Muscle of leg (tissue), 11 donors: ENCODE data around the gene SLC22A23. TPM values are rescaled to one million over a fixed set of nuclear protein-coding genes. Genes with fewer than 3 reads are reported as not detected.

Experiments used
- DNase-seq: peaks from one replicate; pipeline ENCODE4 v3.0.0; 2013
- H3K27ac ChIP-seq: one replicate; pipeline ENCODE4 v1.5.1; 2013; ENCODE audit warnings: mild to moderate bottlenecking, low read length, control low read depth
- H3K27me3 ChIP-seq: one replicate; pipeline ENCODE4 v1.6.1; 2013; ENCODE audit warnings: low read length; ENCODE audit not compliant: control insufficient read depth, insufficient read depth
- H3K36me3 ChIP-seq: one replicate; pipeline ENCODE4 v1.6.1; 2013; ENCODE audit warnings: low read length; ENCODE audit not compliant: control insufficient read depth, insufficient read depth
- H3K4me1 ChIP-seq: one replicate; pipeline ENCODE4 v1.6.1; 2013; ENCODE audit warnings: low read length; ENCODE audit not compliant: control insufficient read depth, insufficient read depth
- H3K4me3 ChIP-seq: one replicate; pipeline ENCODE4 v1.5.1; 2013; ENCODE audit warnings: low read length, control low read depth
- H3K9me3 ChIP-seq: replicated peaks from 2 replicates; pipeline ENCODE4 v1.6.1; 2013; ENCODE audit warnings: low read depth, low read length; ENCODE audit not compliant: control insufficient read depth
- WGBS: methylation state at CpG from one replicate; pipeline ENCODE4 v1.1.5; 2013; ENCODE audit warnings: missing lambda C conversion rate; ENCODE audit not compliant: insufficient coverage; 5-methylcytosine and 5-hydroxymethylcytosine counted together
- polyA plus RNA-seq, 8 donors: library from polyadenylated mRNA; unstranded; fragments of 120-200 nt; gene quantifications; one replicate each; pipeline versions ENCODE4 v1.2.1 to v1.2.3, GENCODE V29; 2013; ENCODE audit warnings: inconsistent platforms in 1 of 8, low replicate concordance in 1 of 8; ENCODE audit not compliant: insufficient read length in 8 of 8, insufficient read depth in 1 of 8
- total RNA-seq: library from RNA; stranded (reverse); fragments of 120-200 nt; gene quantifications from one replicate; pipeline ENCODE4 v1.2.4, GENCODE V29; 2013

Gene SLC22A23
- total and polyA plus RNA-seq, 9 donors, result 1.1 to 6.2 (median 2.7) TPM

DNA sequence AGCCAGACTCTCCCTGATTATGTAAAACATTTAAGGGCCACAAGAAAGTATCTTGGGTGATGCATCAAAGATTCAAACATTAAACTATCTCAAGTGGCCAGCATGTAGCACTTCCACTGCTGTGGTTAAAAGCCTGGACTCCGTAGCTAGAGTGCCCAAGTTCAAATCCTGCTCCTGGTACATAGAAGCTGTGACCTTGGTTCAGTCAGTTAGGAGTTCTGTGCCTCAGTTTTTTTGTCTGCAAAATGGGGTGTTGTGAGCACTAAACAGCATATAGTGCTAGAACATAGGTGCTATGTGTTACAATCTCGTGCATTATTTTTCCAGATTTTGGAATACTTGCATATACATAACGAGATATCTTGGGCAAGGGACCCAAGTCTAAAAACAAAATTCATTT is 129.4 kb downstream of the SLC22A23 start:
- H3K27me3 ChIP-seq, result peaks cover 5% of the 10 kb centered on the region
- no peak overlapping the region for H3K4me3 ChIP-seq
- H3K4me1 ChIP-seq, result peaks cover 39% of the 10 kb centered on the region
- no peak for DNase-seq
- no peak overlapping the region for H3K27ac ChIP-seq
- no CpG with 5 or more reads among the region's 3 CpGs for WGBS
- no peaks in the 10 kb centered on the region for H3K9me3 ChIP-seq
- no peaks in the 10 kb centered on the region for H3K36me3 ChIP-seq

DNA sequence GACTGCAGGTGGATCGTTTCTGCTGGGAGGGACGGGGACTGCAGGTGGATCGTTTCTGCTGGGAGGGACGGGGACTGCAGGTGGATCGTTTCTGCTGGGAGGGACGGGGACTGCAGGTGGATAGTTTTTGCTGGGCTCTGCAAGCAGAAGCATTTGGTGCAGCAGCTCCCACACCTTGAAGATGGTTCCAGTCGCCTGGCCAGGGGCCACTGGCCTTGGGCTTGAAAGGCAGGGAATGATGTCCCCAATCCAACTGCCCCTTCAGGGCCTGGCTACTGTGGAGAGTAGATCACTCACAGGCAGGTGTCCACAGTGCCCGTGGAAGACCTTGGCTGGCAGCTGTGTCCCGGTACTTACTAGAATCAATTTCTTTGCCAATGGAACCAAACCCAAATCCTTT is 129.9 kb downstream of the SLC22A23 start:
- peaks cover 6% of the 10 kb centered on the region for H3K27me3 ChIP-seq
- peaks cover 39% of the 10 kb centered on the region for H3K4me1 ChIP-seq
- H3K27ac ChIP-seq, result no peak overlapping the region
- no peaks in the 10 kb centered on the region for H3K36me3 ChIP-seq
- H3K4me3 ChIP-seq, result no peak overlapping the region
- no peaks in the 10 kb centered on the region for H3K9me3 ChIP-seq
- no peak for DNase-seq
- 60% methylated on average over 7 of the region's 9 CpGs for WGBS

DNA sequence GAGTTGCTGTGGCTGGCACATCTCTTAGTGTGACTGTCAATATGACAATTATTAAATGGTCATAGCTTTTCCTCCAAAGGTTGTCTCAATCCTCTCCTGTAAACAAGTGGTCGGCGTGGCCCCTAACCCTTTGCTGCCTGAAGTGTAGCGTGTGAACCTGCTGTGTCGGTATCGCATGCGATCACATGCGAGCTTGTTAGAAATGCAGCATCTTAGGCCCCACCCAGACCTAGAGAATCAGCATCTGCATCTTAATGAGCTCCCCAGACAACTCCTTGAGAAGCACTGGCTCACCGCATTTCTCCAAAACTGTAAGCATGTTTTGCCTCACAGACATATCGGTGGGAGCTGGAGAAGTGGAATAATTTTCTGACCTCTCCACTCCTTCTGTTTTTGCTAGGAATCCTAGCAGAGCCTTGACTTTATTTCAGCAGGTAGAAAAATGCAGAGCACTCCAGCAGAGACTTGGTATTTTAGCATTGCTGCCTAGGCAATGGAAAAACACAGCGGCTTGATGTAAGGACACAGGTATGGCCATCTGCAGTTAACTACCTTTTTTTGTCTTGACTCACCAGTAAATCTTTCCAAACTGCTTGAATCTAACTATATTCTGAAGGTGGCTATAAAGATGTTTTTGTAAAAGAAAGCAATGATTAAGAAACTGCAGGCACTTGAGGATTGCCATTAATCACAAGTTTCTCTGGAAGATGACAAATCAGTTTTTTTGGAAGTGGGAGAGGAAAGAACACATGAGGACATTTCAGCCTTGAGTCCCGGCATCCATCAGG is 130.5 kb downstream of the SLC22A23 start:
- Histone ChIP-seq H3K27ac (no peak overlapping the region), H3K9me3 (no peaks in the 10 kb centered on the region), H3K4me1 (peaks cover 34% of the 10 kb centered on the region), H3K27me3 (peaks cover 7% of the 10 kb centered on the region), H3K36me3 (no peaks in the 10 kb centered on the region), H3K4me3 (no peak overlapping the region)
- DNase-seq, result no peak
- 78% methylated on average over 8 of the region's 11 CpGs for WGBS

DNA sequence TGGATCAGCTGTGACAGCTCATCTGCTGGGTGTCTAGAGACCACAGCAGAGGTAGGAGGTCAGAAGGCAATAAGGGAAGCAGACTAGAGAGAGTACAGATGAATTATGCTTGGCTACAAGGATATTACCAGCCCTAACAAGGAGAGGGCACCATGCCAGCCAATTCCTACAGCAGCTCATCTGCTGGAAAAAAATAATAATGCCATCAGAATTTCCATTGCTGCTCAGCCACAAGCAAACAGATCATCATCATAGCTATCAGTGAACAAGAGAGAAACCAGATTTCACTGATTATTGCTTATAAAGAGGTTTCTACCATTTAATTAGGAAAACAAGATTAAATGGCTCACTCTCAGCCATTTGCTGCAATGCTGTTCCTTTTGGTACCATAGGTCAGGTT is 131.6 kb downstream of the SLC22A23 start:
- Histone ChIP-seq H3K4me3 (no peak overlapping the region), H3K9me3 (no peaks in the 10 kb centered on the region), H3K27ac (peak overlapping the region; percentile 73), H3K27me3 (peaks cover 7% of the 10 kb centered on the region), H3K36me3 (no peaks in the 10 kb centered on the region), H3K4me1 (peaks cover 32% of the 10 kb centered on the region)
- DNase-seq, result peak; percentile 79

DNA sequence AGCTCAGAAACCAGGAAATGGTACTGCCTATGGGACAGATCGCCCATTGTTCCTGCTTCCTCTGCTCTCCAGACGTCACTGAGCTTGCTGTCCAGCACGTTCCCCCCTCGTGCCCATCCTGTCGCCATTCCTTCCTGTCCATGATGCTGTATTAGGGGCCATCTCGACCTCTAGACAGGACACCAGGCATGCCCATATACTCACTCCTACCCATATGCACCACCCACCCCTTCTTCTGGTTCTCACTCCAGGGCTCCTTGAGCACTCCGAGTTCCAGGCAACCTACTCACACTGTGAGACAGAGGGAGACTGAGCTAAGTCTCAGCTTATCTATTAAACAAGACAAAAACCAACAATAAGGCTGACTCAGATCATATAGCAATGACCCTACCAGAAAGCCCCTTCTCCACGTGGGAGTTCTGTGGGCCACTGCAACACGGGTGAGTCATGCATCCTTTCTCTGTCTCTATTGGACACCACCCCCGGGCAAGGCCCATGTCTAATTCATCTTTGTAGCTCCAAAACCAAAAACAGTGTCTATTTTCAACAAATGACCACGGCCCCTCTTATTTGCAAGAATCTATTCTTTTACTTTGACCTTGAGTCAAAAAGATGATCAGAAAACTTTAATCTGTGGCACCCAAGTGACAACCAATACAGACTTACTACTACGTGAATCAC is 132.4 kb downstream of the SLC22A23 start:
- 64% methylated on average over 10 of the region's 12 CpGs for whole genome bisulfite sequencing
- peak; percentile 58 for DNase-seq
- Histone ChIP-seq H3K27ac (peak overlapping the region; percentile 73), H3K27me3 (peaks cover 10% of the 10 kb centered on the region), H3K9me3 (no peaks in the 10 kb centered on the region), H3K36me3 (no peaks in the 10 kb centered on the region), H3K4me3 (no peak overlapping the region), H3K4me1 (peaks cover 24% of the 10 kb centered on the region)

DNA sequence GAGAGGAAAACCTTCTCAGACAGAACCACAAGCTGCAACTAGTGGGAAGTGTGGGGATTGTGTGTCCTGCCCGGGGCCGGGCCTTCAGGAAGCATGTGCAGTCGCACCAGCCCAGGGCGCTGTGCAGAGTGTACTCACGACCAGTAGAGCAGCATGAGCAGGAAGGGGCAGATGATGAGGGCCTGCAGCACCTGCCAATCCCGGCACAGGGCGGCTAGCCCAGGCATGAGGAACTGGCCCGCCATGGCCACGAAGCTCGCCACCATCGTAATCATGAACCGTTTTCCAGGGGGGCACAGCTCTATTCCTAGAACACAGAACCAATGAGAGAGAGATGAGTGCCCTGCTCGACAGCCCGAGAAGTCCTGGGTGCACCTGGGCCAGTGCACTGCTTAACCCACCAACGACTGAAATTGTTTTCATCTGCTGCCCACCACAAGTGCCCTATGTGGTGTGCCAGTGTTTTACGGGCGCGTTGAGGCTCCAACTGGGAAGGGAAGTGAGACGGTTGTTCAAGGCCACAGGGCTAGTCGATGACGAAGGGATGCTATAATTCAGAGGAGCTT is 133.1 kb downstream of the SLC22A23 start:
- H3K9me3 ChIP-seq, result no peaks in the 10 kb centered on the region
- 88% methylated on average over 21 of the region's 21 CpGs for WGBS
- no peaks in the 10 kb centered on the region for H3K36me3 ChIP-seq
- H3K27ac ChIP-seq, result peak overlapping the region; percentile 84
- H3K27me3 ChIP-seq, result peaks cover 11% of the 10 kb centered on the region
- no peak overlapping the region for H3K4me3 ChIP-seq
- H3K4me1 ChIP-seq, result peaks cover 20% of the 10 kb centered on the region
- no peak for DNase-seq

DNA sequence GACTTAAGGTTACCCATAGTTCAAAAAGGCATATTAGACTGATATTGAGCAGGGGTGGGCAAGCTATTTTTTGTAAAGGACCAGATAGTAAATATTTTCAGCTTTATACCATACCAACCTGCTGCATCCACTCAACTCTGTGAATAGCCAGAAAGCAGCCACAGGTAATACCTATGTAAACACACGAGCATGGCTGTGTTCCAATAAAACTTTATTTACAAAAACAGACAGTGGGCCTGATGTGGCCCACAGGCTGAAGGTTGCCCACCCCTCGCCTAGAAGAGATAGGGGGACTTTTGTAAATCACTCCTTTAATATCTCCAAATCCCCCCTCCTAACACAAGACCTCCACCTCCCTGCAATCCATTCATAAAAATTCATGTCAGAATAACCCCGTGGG is 133.7 kb downstream of the SLC22A23 start:
- H3K27me3 ChIP-seq, result peaks cover 12% of the 10 kb centered on the region
- no peaks in the 10 kb centered on the region for H3K9me3 ChIP-seq
- no peak for DNase-seq
- peak overlapping the region; percentile 84 for H3K27ac ChIP-seq
- H3K36me3 ChIP-seq, result no peaks in the 10 kb centered on the region
- H3K4me1 ChIP-seq, result peaks cover 19% of the 10 kb centered on the region
- H3K4me3 ChIP-seq, result no peak overlapping the region
- 100% methylated on average over 1 of the region's 3 CpGs for WGBS

DNA sequence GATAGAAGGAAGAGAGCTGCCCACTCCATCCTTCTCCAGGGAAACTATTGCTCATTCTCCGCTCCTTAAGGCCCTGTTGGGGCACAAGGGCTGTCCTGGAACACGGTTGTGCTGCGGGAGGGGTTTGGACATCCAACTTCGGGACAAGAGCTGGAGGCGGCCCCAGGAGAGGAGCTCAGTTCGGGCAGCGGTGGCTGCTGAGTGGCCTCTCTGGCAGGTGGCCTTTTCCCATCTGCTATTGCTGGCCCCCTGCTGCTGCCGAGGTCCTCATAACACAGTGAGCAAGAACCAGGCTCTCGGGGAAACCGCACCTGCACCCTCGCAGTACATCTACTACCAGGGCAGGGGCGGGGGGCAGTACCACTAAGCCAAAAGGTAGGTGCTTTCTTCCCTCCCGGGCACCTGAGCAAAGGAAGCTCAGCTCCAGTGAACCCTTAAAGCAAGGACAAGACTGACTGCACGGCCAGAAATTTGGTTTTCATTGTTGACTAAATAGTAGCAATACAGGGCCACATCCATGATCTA is 134.4 kb downstream of the SLC22A23 start:
- 74% methylated on average over 11 of the region's 14 CpGs for WGBS
- DNase-seq, result no peak

DNA sequence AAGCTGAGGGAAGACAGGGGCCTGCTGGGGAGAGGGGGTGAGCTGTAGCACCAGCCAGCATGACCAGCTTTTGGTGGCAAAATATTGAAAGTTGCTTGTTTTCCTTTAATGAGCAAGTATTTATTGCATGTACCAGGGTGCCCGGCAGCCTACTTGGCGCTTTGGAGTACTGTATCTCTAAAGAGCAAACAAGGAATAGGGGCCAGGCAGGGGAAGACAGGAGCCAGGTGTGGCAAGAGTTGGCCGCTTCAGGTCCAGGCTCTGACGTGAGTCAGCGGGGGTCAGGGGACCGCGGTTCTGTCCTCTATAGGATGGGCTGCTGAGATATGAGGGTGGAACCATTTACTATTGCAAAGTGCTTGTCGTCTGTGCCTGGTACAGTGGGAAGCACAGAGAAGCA is 135.0 kb downstream of the SLC22A23 start:
- Histone ChIP-seq H3K9me3 (no peaks in the 10 kb centered on the region), H3K4me3 (no peak overlapping the region), H3K4me1 (peaks cover 26% of the 10 kb centered on the region), H3K27me3 (peaks cover 15% of the 10 kb centered on the region), H3K27ac (no peak overlapping the region), H3K36me3 (no peaks in the 10 kb centered on the region)
- WGBS, result 84% methylated on average over 7 of the region's 8 CpGs
- DNase-seq, result no peak

More for the DNA sequence above, 134.4 kb downstream of the SLC22A23 start:
- H3K36me3 ChIP-seq, result no peaks in the 10 kb centered on the region
- no peak overlapping the region for H3K27ac ChIP-seq
- H3K27me3 ChIP-seq, result peaks cover 12% of the 10 kb centered on the region
- H3K9me3 ChIP-seq, result no peaks in the 10 kb centered on the region
- H3K4me1 ChIP-seq, result peaks cover 25% of the 10 kb centered on the region
- H3K4me3 ChIP-seq, result no peak overlapping the region

DNA sequence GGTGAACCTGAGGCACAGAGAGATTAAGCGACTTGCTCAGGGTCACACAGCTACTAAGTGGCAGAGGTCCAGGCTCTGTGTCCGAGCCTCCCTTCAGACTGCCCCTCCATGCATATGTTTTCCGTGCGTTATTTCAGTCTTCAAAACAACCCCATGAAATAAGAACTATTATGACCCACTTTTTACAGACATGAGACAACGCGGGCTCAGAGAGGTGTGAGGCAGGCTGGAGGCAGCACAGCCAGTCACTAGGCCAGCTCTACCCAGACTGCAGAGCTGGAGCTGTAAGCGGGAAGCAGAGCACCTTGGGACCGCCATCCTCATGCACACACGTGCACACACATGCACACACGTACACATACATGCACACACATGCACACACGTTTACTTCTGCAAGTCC is 135.8 kb downstream of the SLC22A23 start:
- DNase-seq, result no peak
- no peaks in the 10 kb centered on the region for H3K9me3 ChIP-seq
- 85% methylated on average over 6 of the region's 11 CpGs for WGBS
- H3K36me3 ChIP-seq, result no peaks in the 10 kb centered on the region
- no peak overlapping the region for H3K27ac ChIP-seq
- peaks cover 26% of the 10 kb centered on the region for H3K4me1 ChIP-seq
- no peak overlapping the region for H3K4me3 ChIP-seq
- peaks cover 17% of the 10 kb centered on the region for H3K27me3 ChIP-seq
